Measurements from ENCODE around the gene ADISSP. TPM values are rescaled to one million over a fixed set of nuclear protein-coding genes. Genes with fewer than 3 reads are reported as not detected.

Gene ADISSP
- total and polyA plus RNA-seq, 2 donors (not counting 3 experiments of a cell fraction or from before 2014, with no cell fraction given): 55.0 to 67.5 TPM

- Histone ChIP-seq H3K79me2 (ENCODE audit: control insufficient read depth, insufficient read depth, low read length) (peaks cover 13% of the 10 kb centered on the region), H3K9ac (replicated peaks; ENCODE audit: extremely low read depth, insufficient read depth, low read length) (peak overlapping the region; percentile 39), H3K27me3 (ENCODE audit: control insufficient read depth in 2 of 2, insufficient read depth in 2 of 2, low read length in 2 of 2) (no peaks in the 10 kb centered on the region), H3K9me1 (replicated peaks; ENCODE audit: control insufficient read depth, extremely low read depth, insufficient read depth, low read length) (no peaks in the 10 kb centered on the region), H3K4me2 (ENCODE audit: insufficient read depth, low read length) (peak overlapping the region; percentile 81), H3K9me3 (replicated peaks; ENCODE audit: control insufficient read depth, insufficient read depth, low read length) (no peaks in the 10 kb centered on the region), H3K36me3 (ENCODE audit: control insufficient read depth in 2 of 2, extremely low read depth in 1 of 2, insufficient read depth in 2 of 2, low read length in 2 of 2) (no peaks in the 10 kb centered on the region), H3K4me3 (replicated peaks in 1 of 3; ENCODE audit: insufficient read depth in 1 of 3, low read depth in 1 of 3, low read length in 3 of 3) (peak overlapping the region; percentile 61 to 71 (median 61)), H3K4me1 (ENCODE audit: control insufficient read depth, extremely low read depth, insufficient read depth, low read length) (peaks cover 25% of the 10 kb centered on the region), H3K27ac (ENCODE audit: insufficient read depth, low read depth, low read length) (no peak overlapping the region), H2AFZ (ENCODE audit: low read depth, low read length) (peak overlapping the region; percentile 74), H4K20me1 (replicated peaks; ENCODE audit: control insufficient read depth, extremely low read depth, insufficient read depth, low read length) (no peaks in the 10 kb centered on the region)
- BruUV-seq (replicated peaks): no TSS peak
- CTCF ChIA-PET: interaction anchor here (0.7 to 6.5 kb wide), 7 partner anchors 12 to 90 kb away, joined by 3 to 76 read pairs (median 7); partner anchors contain the start of gene SPEF1
- DNase-seq (ENCODE audit: low read depth, low spot score) (no peak), FAIRE-seq (no peak)
- intact Hi-C loops (cut with micrococcal nuclease): loop anchor here (5.0 kb wide), 1 partner anchor 359 kb away; the partner anchor contains the start of gene DNAAF9
- POLR2A ChIA-PET: interaction anchor here (0.7 kb wide), 2 partner anchors 54 to 92 kb away, joined by 4 to 5 read pairs; partner anchors contain the start of gene AP5S1
- TF ChIP-seq EZH2 (IDR thresholded peaks at IDR 0.05; ENCODE audit: borderline replicate concordance, low read depth, low read length, severe bottlenecking) (no peak), MAX (IDR thresholded peaks at IDR 0.05; ENCODE audit: insufficient read depth, insufficient read length) (no peak), CTCF (IDR thresholded peaks at IDR 0.05; ENCODE audit: extremely low read depth in 1 of 2, insufficient read depth in 1 of 2, low read depth in 1 of 2, low read length in 2 of 2) (no peak), JUN (IDR thresholded peaks at IDR 0.05; ENCODE audit: borderline replicate concordance, insufficient read depth, insufficient read length, low read depth) (no peak), GATA2 (IDR thresholded peaks at IDR 0.05; ENCODE audit: insufficient read depth, insufficient read length, low read depth, low read length) (no peak), MYC (IDR thresholded peaks at IDR 0.05; ENCODE audit: low read depth, low read length) (no peak), POLR2AphosphoS5 (IDR thresholded peaks at IDR 0.05; ENCODE audit: insufficient read depth, low read depth, low read length) (no peak), FOS (IDR thresholded peaks at IDR 0.05; ENCODE audit: borderline replicate concordance, insufficient read depth, low read length) (no peak), POLR2A (IDR thresholded peaks at IDR 0.05; ENCODE audit: low read depth, low read length) (no peak)
- dilution Hi-C loops (cut with MboI; ENCODE audit: extremely low pct_ligation_motif_present, low sequenced_read_pairs): no loop called here
These were observed 987 bp downstream of the ADISSP start for GRCh38 chr20:3766422-3767109.

Measured in endothelial cell of umbilical vein (primary cell).